Measurements from ENCODE around the gene APOL5.

The APOL5 gene

GRCh38 chr22:35746248-35746647 lies 28.6 kb downstream of the APOL5 start:
- Mint-ChIP-seq H3K9me3 (no peaks in the 10 kb centered on the region), H3K27ac (no peak overlapping the region), H3K36me3 (no peaks in the 10 kb centered on the region), H3K4me1 (peaks cover 5% of the 10 kb centered on the region), H3K4me3 (no peak overlapping the region)
- ATAC-seq (no peak), DNase-seq (ENCODE audit: low spot score in 2 of 2) (no peak)

- Mint-ChIP-seq H3K27ac (no peak overlapping the region), H3K4me3 (no peak overlapping the region), H3K4me1 (peaks cover 3% of the 10 kb centered on the region), H3K9me3 (no peaks in the 10 kb centered on the region), H3K36me3 (no peaks in the 10 kb centered on the region)
- ATAC-seq (no peak), DNase-seq (ENCODE audit: low spot score in 2 of 2) (no peak)
These were observed 29.5 kb downstream of the APOL5 start for GRCh38 chr22:35746946-35747703.

- Mint-ChIP-seq H3K27ac (no peak overlapping the region), H3K9me3 (no peaks in the 10 kb centered on the region), H3K4me3 (no peak overlapping the region), H3K4me1 (no peaks in the 10 kb centered on the region), H3K36me3 (no peaks in the 10 kb centered on the region)
- ATAC-seq = no peak
- DNase-seq (ENCODE audit: low spot score in 2 of 2) = no peak
These were observed 32.1 kb downstream of the APOL5 start for GRCh38 chr22:35749808-35750207.

GRCh38 chr22:35752006-35752862 lies 34.6 kb downstream of the APOL5 start:
- H3K36me3 Mint-ChIP-seq = no peaks in the 10 kb centered on the region
- no peaks in the 10 kb centered on the region for H3K9me3 Mint-ChIP-seq
- H3K27ac Mint-ChIP-seq = no peak overlapping the region
- H3K4me3 Mint-ChIP-seq = no peak overlapping the region
- no peak for DNase-seq (ENCODE audit: low spot score in 2 of 2)
- no peak for ATAC-seq
- no peaks in the 10 kb centered on the region for H3K4me1 Mint-ChIP-seq

GRCh38 chr22:35752863-35753189 lies 35.2 kb downstream of the APOL5 start:
- Mint-ChIP-seq H3K4me1 (no peaks in the 10 kb centered on the region), H3K4me3 (no peak overlapping the region), H3K27ac (no peak overlapping the region), H3K9me3 (no peaks in the 10 kb centered on the region), H3K36me3 (no peaks in the 10 kb centered on the region)
- ATAC-seq (no peak), DNase-seq (ENCODE audit: low spot score in 2 of 2) (no peak)

- H3K4me1 Mint-ChIP-seq = no peaks in the 10 kb centered on the region
- H3K9me3 Mint-ChIP-seq = no peaks in the 10 kb centered on the region
- H3K27ac Mint-ChIP-seq = no peak overlapping the region
- ATAC-seq = no peak
- no peak overlapping the region for H3K4me3 Mint-ChIP-seq
- no peaks in the 10 kb centered on the region for H3K36me3 Mint-ChIP-seq
- DNase-seq (ENCODE audit: low spot score in 2 of 2) = no peak
These were observed 37.1 kb downstream of the APOL5 start for GRCh38 chr22:35754761-35755160.

GRCh38 chr22:35756722-35757121 lies 39.0 kb downstream of the APOL5 start:
- no peaks in the 10 kb centered on the region for H3K4me1 Mint-ChIP-seq
- ATAC-seq = no peak
- no peaks in the 10 kb centered on the region for H3K9me3 Mint-ChIP-seq
- DNase-seq (ENCODE audit: low spot score in 2 of 2) = no peak
- H3K36me3 Mint-ChIP-seq = no peaks in the 10 kb centered on the region
- H3K27ac Mint-ChIP-seq = no peak overlapping the region
- no peak overlapping the region for H3K4me3 Mint-ChIP-seq

GRCh38 chr22:35758394-35758793 lies 40.7 kb downstream of the APOL5 start:
- ATAC-seq (no peak), DNase-seq (ENCODE audit: low spot score in 2 of 2) (no peak)
- no peak overlapping the region for H3K4me3 Mint-ChIP-seq
- H3K36me3 Mint-ChIP-seq = no peaks in the 10 kb centered on the region
- no peaks in the 10 kb centered on the region for H3K4me1 Mint-ChIP-seq
- no peaks in the 10 kb centered on the region for H3K9me3 Mint-ChIP-seq
- no peak overlapping the region for H3K27ac Mint-ChIP-seq

GRCh38 chr22:35761037-35761436 lies 43.4 kb downstream of the APOL5 start:
- no peak for DNase-seq (ENCODE audit: low spot score in 2 of 2)
- H3K27ac Mint-ChIP-seq = no peak overlapping the region

GRCh38 chr22:35766654-35767580 lies 49.2 kb downstream of the APOL5 start:
- H3K4me1 Mint-ChIP-seq = no peaks in the 10 kb centered on the region
- H3K27ac Mint-ChIP-seq = no peak overlapping the region
- H3K9me3 Mint-ChIP-seq = no peaks in the 10 kb centered on the region
- H3K36me3 Mint-ChIP-seq = no peaks in the 10 kb centered on the region
- DNase-seq (ENCODE audit: low spot score in 2 of 2) = no peak
- H3K4me3 Mint-ChIP-seq = no peak overlapping the region
- ATAC-seq = no peak

More at GRCh38 chr22:35761037-35761436, 43.4 kb downstream of the APOL5 start:
- Mint-ChIP-seq H3K9me3 (no peaks in the 10 kb centered on the region), H3K4me1 (no peaks in the 10 kb centered on the region), H3K4me3 (no peak overlapping the region), H3K36me3 (no peaks in the 10 kb centered on the region)
- ATAC-seq = no peak

- no peak for ATAC-seq
- Mint-ChIP-seq H3K9me3 (no peaks in the 10 kb centered on the region), H3K4me3 (no peak overlapping the region), H3K4me1 (no peaks in the 10 kb centered on the region), H3K27ac (no peak overlapping the region), H3K36me3 (no peaks in the 10 kb centered on the region)
- DNase-seq (ENCODE audit: low spot score in 2 of 2) = no peak
These were observed 52.3 kb downstream of the APOL5 start for GRCh38 chr22:35769974-35770373.

GRCh38 chr22:35775339-35775738 lies 57.7 kb downstream of the APOL5 start:
- Mint-ChIP-seq H3K4me1 (no peaks in the 10 kb centered on the region), H3K27ac (no peak overlapping the region), H3K9me3 (no peaks in the 10 kb centered on the region), H3K36me3 (no peaks in the 10 kb centered on the region), H3K4me3 (no peak overlapping the region)
- DNase-seq (ENCODE audit: low spot score in 2 of 2) (no peak), ATAC-seq (no peak)

GRCh38 chr22:35777335-35777975 lies 59.8 kb downstream of the APOL5 start:
- Mint-ChIP-seq H3K9me3 (no peaks in the 10 kb centered on the region), H3K36me3 (no peaks in the 10 kb centered on the region), H3K4me3 (no peak overlapping the region), H3K27ac (no peak overlapping the region), H3K4me1 (no peaks in the 10 kb centered on the region)
- no peak for DNase-seq (ENCODE audit: low spot score in 2 of 2)
- no peak for ATAC-seq

Data from stimulated activated effector memory CD8-positive, alpha-beta T cell treated with anti-CD3 and anti-CD28 coated beads, Interleukin-12 subunit alpha, Interleukin-12 subunit beta, amount 100 ng/mL, for 72 hours (primary cell).